ENCODE measurements around the gene CDH3. TPM values are rescaled to one million over a fixed set of nuclear protein-coding genes. Genes with fewer than 3 reads are reported as not detected.
A peak's percentile ranks its signal among the peaks of the same experiment; 100 is the strongest.
"Not testable (repeated sequence)": the region's sequence is repeated elsewhere in the genome, so short reads cannot be mapped to it uniquely, and the experiment has no call there.

The CDH3 gene
- total and polyA plus RNA-seq, 2 donors, result 45.6 to 47.5 TPM

DNA sequence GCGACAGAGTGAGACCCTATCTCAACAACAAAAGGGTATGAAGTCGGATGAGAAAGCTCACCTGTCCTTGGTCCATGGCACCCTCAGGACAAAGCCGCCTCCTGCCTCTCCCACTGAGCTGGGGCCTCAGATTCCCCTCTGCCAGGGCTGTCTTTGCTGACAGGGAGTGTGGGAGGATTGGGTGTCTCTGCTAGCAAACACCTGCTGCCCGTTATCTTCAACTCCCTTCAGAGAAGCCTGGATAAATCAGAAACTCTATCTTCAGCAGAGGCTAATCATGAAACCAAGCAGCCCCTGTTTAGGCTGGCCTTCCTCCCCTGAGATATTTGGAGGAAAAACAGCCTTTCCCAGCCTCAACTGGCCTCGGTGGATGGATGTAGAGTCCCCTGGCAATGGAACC lies 55.7 kb downstream of the CDH3 start:
- Histone ChIP-seq H3K4me3 (ENCODE audit: low read length in 2 of 2) (no peak overlapping the region), H3K27me3 (ENCODE audit: control insufficient read depth in 2 of 2, insufficient read depth in 1 of 2, low read length in 1 of 2) (no peaks in the 10 kb centered on the region), H3K36me3 (ENCODE audit: control insufficient read depth in 2 of 2, insufficient read depth in 2 of 2, low read length in 1 of 2) (no peaks in the 10 kb centered on the region), H3K4me1 (ENCODE audit: control insufficient read depth in 2 of 2, insufficient read depth in 2 of 2, low read length in 2 of 2) (no peaks in the 10 kb centered on the region), H3K9me3 (ENCODE audit: control insufficient read depth in 2 of 2, insufficient read depth in 1 of 2, low read length in 1 of 2) (no peaks in the 10 kb centered on the region), H3K27ac (ENCODE audit: low read depth in 1 of 2, low read length in 1 of 2) (no peak overlapping the region)
- DNase-seq (ENCODE audit: low read depth in 6 of 9, low spot score in 9 of 9), result no peak
- WGBS, result 96% methylated on average over 5 of the region's 5 CpGs

DNA sequence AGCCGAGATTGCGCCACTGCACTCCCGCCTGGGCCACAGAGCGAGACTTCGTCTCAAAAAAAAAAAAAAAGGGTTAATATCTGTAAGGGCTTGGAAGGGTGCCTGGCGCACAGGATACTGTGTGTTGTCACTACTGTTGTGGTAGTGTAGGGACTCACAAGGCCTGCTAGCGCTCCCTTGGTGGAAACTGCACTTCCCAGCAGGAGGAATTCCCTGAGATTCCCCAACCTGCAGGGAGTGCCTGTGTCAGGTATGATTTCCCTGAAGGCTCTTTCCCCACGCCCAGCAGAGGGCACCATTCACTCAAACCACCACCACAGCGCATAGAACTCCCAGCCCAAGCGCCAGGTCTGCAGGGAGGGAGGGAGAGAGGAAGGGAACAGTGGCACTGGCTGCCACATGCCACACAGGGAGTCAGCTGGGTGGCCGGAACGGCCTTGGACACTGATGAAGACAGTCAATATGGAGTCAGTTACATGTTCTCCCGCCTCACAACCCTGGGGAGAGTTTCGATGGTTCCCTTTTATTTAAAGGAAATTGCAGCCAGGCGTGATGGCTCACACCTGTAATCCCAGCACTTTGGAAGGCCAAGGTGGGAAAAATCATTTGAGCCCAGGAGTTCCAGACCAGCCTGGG lies 59.2 kb downstream of the CDH3 start:
- WGBS, result 49% methylated on average over 15 of the region's 15 CpGs
- peaks cover 0 to 3% of the 10 kb centered on the region in 2 donors for H3K4me1 ChIP-seq (ENCODE audit: control insufficient read depth in 2 of 2, insufficient read depth in 2 of 2, low read length in 2 of 2)

DNA sequence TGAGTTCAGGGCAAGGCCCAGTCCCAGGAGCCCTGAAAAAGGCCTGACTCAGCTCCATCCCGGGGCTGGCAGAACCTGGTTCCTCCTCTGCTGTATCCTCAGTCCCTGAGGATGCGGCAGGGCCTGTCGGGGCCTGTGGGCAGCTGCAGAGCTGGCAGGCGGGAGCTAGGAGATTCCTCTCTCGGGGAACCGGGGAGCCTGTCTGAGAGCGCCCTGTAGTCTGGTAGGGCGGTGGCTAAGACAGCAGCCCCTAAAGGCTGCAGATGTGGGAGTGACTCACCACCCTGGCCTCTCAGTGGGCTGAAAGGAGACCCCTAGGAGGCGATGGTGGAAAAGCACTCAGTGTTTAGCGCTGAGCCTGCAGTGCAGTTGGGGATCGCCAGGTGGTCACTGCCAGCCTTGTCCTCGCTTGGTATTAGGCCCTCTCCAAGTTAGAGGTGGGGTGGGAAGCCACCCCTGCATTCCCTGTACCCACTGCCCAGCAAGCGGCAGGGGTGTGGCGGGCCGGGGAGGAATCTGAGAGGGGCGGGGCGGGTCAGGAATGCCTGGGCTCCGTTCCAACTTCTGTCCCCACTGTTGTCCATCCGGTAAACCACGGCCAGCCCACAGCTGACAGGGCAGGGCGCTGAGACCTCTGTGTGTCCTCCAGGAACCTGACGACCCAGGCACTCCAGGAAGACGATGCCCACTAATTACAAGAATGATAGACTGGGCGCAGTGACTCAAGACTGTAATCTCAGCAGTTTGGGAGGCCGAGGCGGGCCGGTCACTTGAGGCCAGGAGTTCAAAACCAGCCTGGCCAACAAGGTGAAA lies 62.4 kb downstream of the CDH3 start:
- no peak for DNase-seq (ENCODE audit: low read depth in 6 of 9, low spot score in 9 of 9)
- peaks cover 0 to 5% of the 10 kb centered on the region in 2 donors for H3K27me3 ChIP-seq (ENCODE audit: control insufficient read depth in 2 of 2, insufficient read depth in 1 of 2, low read length in 1 of 2)
- no peak overlapping the region for H3K27ac ChIP-seq (ENCODE audit: low read depth in 1 of 2, low read length in 1 of 2)
- WGBS, result 93% methylated on average over 27 of the region's 27 CpGs
- no peaks in the 10 kb centered on the region for H3K36me3 ChIP-seq (ENCODE audit: control insufficient read depth in 2 of 2, insufficient read depth in 2 of 2, low read length in 1 of 2)
- H3K9me3 ChIP-seq (ENCODE audit: control insufficient read depth in 2 of 2, insufficient read depth in 1 of 2, low read length in 1 of 2), result no peaks in the 10 kb centered on the region
- no peak overlapping the region for H3K4me3 ChIP-seq (ENCODE audit: low read length in 2 of 2)
- H3K4me1 ChIP-seq (ENCODE audit: control insufficient read depth in 2 of 2, insufficient read depth in 2 of 2, low read length in 2 of 2), result peaks cover 0 to 10% of the 10 kb centered on the region in 2 donors

More for the DNA sequence above, 59.2 kb downstream of the CDH3 start:
- Histone ChIP-seq H3K36me3 (ENCODE audit: control insufficient read depth in 2 of 2, insufficient read depth in 2 of 2, low read length in 1 of 2) (no peaks in the 10 kb centered on the region), H3K9me3 (ENCODE audit: control insufficient read depth in 2 of 2, insufficient read depth in 1 of 2, low read length in 1 of 2) (no peaks in the 10 kb centered on the region), H3K4me3 (ENCODE audit: low read length in 2 of 2) (no peak overlapping the region), H3K27ac (ENCODE audit: low read depth in 1 of 2, low read length in 1 of 2) (no peak overlapping the region), H3K27me3 (ENCODE audit: control insufficient read depth in 2 of 2, insufficient read depth in 1 of 2, low read length in 1 of 2) (no peaks in the 10 kb centered on the region)
- DNase-seq (ENCODE audit: low read depth in 6 of 9, low spot score in 9 of 9), result peak; percentile 26 to 80 (median 58)

DNA sequence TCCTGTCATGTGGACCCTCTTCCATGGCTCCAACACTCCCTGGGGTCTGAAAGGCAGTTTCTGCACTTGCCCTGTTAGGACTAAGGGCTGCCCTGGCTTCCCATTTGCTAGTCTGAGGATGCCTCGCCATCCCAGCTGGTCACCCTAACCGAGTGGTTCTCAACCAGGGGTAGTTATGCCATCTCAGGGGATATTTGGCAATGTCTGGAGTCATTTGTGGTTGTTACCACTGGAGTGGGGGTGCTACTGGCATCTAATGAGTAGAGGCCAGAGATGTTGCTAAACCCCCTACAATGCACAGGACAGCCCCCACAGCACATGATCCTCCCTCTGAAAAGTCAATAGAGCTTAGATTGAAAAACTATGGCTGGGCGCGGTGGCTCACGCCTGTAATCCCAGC lies 65.1 kb downstream of the CDH3 start:
- WGBS, result 99% methylated on average over 5 of the region's 5 CpGs
- H3K4me1 ChIP-seq (ENCODE audit: control insufficient read depth in 2 of 2, insufficient read depth in 2 of 2, low read length in 2 of 2), result peaks cover 0 to 10% of the 10 kb centered on the region in 2 donors
- no peaks in the 10 kb centered on the region for H3K36me3 ChIP-seq (ENCODE audit: control insufficient read depth in 2 of 2, insufficient read depth in 2 of 2, low read length in 1 of 2)

DNA sequence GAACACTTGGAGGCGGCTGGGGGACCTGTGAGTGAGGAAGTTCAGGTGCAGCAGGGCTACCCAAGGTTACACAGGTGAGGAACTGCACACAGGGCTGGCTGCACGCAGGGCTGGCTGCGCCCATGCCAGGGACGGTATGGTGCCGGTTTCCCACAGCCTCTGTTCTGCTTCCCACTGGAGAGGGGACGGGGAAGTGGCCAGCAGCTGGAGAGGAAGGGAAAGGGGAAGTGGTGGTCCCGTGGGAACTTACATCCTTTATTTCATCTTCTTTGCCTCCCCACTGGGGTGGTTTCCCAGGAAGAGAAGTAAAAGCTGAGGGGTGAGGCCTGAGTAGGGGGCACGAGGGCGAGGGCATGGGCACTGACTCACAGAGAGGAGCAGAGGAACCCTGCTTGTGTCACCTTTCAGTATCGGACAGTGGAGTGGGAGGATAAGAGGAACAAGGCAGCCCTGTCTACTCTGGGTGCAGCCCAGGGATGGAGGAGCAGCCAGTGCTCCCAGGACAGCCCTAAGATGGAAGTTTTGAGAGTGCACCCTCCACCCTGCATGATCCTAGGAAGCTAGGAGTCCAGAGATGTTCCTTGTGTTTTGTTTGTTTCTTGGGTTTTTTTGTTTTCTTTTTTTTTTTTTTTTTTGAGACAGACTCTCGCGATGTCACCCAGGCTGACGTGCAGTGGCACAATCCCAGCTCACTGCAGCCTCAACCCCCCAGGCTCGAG lies 66.5 kb downstream of the CDH3 start:
- peaks cover 0 to 5% of the 10 kb centered on the region in 2 donors for H3K27me3 ChIP-seq (ENCODE audit: control insufficient read depth in 2 of 2, insufficient read depth in 1 of 2, low read length in 1 of 2)
- H3K4me3 ChIP-seq (ENCODE audit: low read length in 2 of 2), result no peak overlapping the region
- DNase-seq (ENCODE audit: low read depth in 6 of 9, low spot score in 9 of 9), result no peak
- WGBS, result 34% methylated on average over 14 of the region's 14 CpGs
- peaks cover 0 to 10% of the 10 kb centered on the region in 2 donors for H3K4me1 ChIP-seq (ENCODE audit: control insufficient read depth in 2 of 2, insufficient read depth in 2 of 2, low read length in 2 of 2)
- H3K36me3 ChIP-seq (ENCODE audit: control insufficient read depth in 2 of 2, insufficient read depth in 2 of 2, low read length in 1 of 2), result no peaks in the 10 kb centered on the region
- no peak overlapping the region for H3K27ac ChIP-seq (ENCODE audit: low read depth in 1 of 2, low read length in 1 of 2)
- H3K9me3 ChIP-seq (ENCODE audit: control insufficient read depth in 2 of 2, insufficient read depth in 1 of 2, low read length in 1 of 2), result no peaks in the 10 kb centered on the region

More for the DNA sequence above, 65.1 kb downstream of the CDH3 start:
- H3K27me3 ChIP-seq (ENCODE audit: control insufficient read depth in 2 of 2, insufficient read depth in 1 of 2, low read length in 1 of 2), result peaks cover 0 to 5% of the 10 kb centered on the region in 2 donors
- H3K9me3 ChIP-seq (ENCODE audit: control insufficient read depth in 2 of 2, insufficient read depth in 1 of 2, low read length in 1 of 2), result no peaks in the 10 kb centered on the region
- H3K27ac ChIP-seq (ENCODE audit: low read depth in 1 of 2, low read length in 1 of 2), result no peak overlapping the region
- H3K4me3 ChIP-seq (ENCODE audit: low read length in 2 of 2), result no peak overlapping the region
- DNase-seq (ENCODE audit: low read depth in 6 of 9, low spot score in 9 of 9), result no peak

DNA sequence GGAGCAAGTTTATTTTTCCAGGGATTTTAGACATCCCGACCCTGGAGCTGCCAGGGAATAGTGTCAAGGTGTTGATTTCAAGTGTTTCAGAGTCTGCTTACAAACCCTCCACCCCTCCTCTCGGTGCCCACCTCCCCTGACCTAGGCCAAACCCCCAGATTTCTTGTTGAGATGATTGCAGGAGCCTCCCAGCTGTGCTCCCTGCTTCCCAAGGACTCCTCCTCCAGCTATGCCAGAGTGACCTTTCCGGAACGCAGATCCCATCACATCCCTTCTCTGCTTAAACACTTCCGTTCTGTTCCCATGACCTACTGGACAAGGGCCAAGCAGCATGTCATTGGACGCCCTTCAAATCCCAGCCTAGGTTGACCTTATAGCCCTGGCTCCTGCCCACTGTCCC lies 68.3 kb downstream of the CDH3 start:
- no peaks in the 10 kb centered on the region for H3K9me3 ChIP-seq (ENCODE audit: control insufficient read depth in 2 of 2, insufficient read depth in 1 of 2, low read length in 1 of 2)
- peaks cover 0 to 5% of the 10 kb centered on the region in 2 donors for H3K27me3 ChIP-seq (ENCODE audit: control insufficient read depth in 2 of 2, insufficient read depth in 1 of 2, low read length in 1 of 2)
- H3K36me3 ChIP-seq (ENCODE audit: control insufficient read depth in 2 of 2, insufficient read depth in 2 of 2, low read length in 1 of 2), result no peaks in the 10 kb centered on the region
- no peak overlapping the region for H3K4me3 ChIP-seq (ENCODE audit: low read length in 2 of 2)
- no peak overlapping the region for H3K27ac ChIP-seq (ENCODE audit: low read depth in 1 of 2, low read length in 1 of 2)
- H3K4me1 ChIP-seq (ENCODE audit: control insufficient read depth in 2 of 2, insufficient read depth in 2 of 2, low read length in 2 of 2), result peaks cover 0 to 7% of the 10 kb centered on the region in 2 donors
- WGBS, result 83% methylated on average over 6 of the region's 6 CpGs
- no peak for DNase-seq (ENCODE audit: low read depth in 6 of 9, low spot score in 9 of 9)

DNA sequence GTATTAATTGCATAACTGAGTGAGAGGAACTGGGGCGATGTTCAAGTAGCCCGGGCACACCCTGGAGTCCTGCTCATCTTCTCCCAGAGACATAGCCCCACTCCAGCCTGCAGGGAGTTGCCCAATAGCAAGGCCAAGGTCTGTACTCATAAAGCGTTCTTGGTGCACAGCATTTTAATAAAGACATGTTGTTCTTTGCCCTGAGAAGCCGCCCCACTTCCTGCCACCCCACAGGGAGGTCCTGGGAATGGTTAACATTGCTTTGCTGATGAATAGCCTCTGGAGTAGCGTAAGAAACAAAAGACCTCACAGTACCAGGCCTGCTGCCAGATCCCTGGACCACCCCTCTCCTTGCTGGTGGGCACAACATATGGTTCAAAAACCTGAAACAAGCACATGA lies 70.4 kb downstream of the CDH3 start:
- Histone ChIP-seq H3K27me3 (ENCODE audit: control insufficient read depth in 2 of 2, insufficient read depth in 1 of 2, low read length in 1 of 2) (peaks cover 0 to 5% of the 10 kb centered on the region in 2 donors), H3K27ac (ENCODE audit: low read depth in 1 of 2, low read length in 1 of 2) (no peak overlapping the region), H3K36me3 (ENCODE audit: control insufficient read depth in 2 of 2, insufficient read depth in 2 of 2, low read length in 1 of 2) (no peaks in the 10 kb centered on the region), H3K4me1 (ENCODE audit: control insufficient read depth in 2 of 2, insufficient read depth in 2 of 2, low read length in 2 of 2) (peaks cover 0 to 7% of the 10 kb centered on the region in 2 donors), H3K9me3 (ENCODE audit: control insufficient read depth in 2 of 2, insufficient read depth in 1 of 2, low read length in 1 of 2) (no peaks in the 10 kb centered on the region), H3K4me3 (ENCODE audit: low read length in 2 of 2) (no peak overlapping the region)
- DNase-seq (ENCODE audit: low read depth in 6 of 9, low spot score in 9 of 9), result no peak
- 86% methylated on average over 5 of the region's 5 CpGs for WGBS

DNA sequence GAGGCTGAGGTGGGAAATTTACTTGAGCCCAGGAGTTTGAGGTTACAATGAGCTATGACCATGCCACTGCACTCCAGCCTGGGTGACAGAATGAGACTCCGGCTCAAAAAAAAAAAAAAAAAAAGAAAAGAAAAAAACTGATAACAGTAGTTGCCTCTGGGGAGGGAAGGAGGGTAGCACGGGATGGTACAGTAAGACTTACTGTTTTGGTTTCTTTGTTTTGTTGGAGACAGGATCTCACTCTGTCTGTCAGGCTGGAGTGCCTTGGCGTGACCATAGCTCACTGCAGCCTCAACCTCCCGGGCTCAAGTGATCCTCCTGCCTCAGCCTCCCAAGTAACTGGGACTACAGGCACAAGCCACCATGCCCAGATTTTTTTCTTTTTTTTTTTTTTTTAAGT lies 71.4 kb downstream of the CDH3 start:
- H3K4me3 ChIP-seq (ENCODE audit: low read length in 2 of 2); H3K9me3 ChIP-seq (ENCODE audit: control insufficient read depth in 2 of 2, insufficient read depth in 1 of 2, low read length in 1 of 2); DNase-seq (ENCODE audit: low read depth in 6 of 9, low spot score in 9 of 9); H3K27me3 ChIP-seq (ENCODE audit: control insufficient read depth in 2 of 2, insufficient read depth in 1 of 2, low read length in 1 of 2); H3K36me3 ChIP-seq (ENCODE audit: control insufficient read depth in 2 of 2, insufficient read depth in 2 of 2, low read length in 1 of 2); H3K4me1 ChIP-seq (ENCODE audit: control insufficient read depth in 2 of 2, insufficient read depth in 2 of 2, low read length in 2 of 2); H3K27ac ChIP-seq (ENCODE audit: low read depth in 1 of 2, low read length in 1 of 2): not testable (repeated sequence)
- 99% methylated on average over 4 of the region's 4 CpGs for WGBS

DNA sequence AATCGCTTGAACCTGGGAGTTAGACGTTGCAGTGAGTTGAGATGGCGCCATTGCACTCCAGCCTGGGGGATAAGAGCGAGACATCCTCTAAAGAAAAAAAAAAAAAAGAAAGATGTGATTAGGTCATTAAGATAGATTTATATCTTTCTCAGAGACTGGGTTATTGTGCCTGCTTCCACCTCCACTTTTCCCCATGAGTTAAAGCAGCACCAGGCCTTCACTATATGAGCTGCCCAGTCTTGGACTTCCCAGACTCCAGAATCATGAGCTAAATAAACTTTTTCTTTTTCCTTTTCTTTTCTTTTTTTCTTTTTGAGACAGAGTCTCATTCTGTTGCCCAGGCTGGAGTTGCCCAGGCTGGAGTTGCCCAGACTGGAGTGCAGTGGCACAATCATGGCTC lies 72.6 kb downstream of the CDH3 start:
- Histone ChIP-seq H3K4me1 (ENCODE audit: control insufficient read depth in 2 of 2, insufficient read depth in 2 of 2, low read length in 2 of 2) (no peaks in the 10 kb centered on the region), H3K4me3 (ENCODE audit: low read length in 2 of 2) (no peak overlapping the region), H3K27ac (ENCODE audit: low read depth in 1 of 2, low read length in 1 of 2) (no peak overlapping the region), H3K27me3 (ENCODE audit: control insufficient read depth in 2 of 2, insufficient read depth in 1 of 2, low read length in 1 of 2) (no peaks in the 10 kb centered on the region), H3K9me3 (ENCODE audit: control insufficient read depth in 2 of 2, insufficient read depth in 1 of 2, low read length in 1 of 2) (no peaks in the 10 kb centered on the region), H3K36me3 (ENCODE audit: control insufficient read depth in 2 of 2, insufficient read depth in 2 of 2, low read length in 1 of 2) (no peaks in the 10 kb centered on the region)
- 97% methylated on average over 4 of the region's 4 CpGs for WGBS
- DNase-seq (ENCODE audit: low read depth in 6 of 9, low spot score in 9 of 9), result no peak

Measured in thymus (tissue), 11 donors.